ENCODE data around the gene UBE2D2.

UBE2D2 gene

DNA sequence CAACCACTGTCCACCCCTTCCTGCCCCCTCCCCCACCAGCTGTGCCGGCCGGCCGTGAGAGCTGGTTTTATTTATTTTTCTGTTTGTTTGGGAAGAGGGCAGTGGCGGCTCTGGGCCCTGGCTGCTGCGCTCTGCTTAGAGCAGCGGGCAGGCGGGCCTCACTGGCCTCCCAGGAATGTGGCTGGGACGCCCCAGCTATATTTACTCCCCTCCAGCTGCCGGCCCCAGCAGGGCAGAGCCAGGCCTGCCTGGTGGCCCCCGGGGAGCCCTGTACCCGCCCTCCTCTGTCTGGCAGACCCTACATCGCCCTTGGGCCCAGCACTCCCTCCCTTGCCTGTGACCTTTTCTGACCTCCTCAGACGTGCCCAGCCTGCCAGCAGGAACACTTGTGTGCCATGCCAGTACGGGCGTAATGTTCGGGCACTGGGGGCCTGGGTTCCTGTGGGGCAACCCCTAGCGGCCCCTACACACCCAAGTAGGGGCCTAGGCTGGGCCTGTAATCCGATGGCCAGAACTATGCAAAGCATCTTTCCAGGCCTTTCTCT lies 94.7 kb downstream of the UBE2D2 start:
- DNase-seq (ENCODE audit: low spot score): no peak
- TF ChIP-seq CTCF (IDR thresholded peaks at IDR 0.05; ENCODE audit: extremely low read depth, missing control alignments): no peak

DNA sequence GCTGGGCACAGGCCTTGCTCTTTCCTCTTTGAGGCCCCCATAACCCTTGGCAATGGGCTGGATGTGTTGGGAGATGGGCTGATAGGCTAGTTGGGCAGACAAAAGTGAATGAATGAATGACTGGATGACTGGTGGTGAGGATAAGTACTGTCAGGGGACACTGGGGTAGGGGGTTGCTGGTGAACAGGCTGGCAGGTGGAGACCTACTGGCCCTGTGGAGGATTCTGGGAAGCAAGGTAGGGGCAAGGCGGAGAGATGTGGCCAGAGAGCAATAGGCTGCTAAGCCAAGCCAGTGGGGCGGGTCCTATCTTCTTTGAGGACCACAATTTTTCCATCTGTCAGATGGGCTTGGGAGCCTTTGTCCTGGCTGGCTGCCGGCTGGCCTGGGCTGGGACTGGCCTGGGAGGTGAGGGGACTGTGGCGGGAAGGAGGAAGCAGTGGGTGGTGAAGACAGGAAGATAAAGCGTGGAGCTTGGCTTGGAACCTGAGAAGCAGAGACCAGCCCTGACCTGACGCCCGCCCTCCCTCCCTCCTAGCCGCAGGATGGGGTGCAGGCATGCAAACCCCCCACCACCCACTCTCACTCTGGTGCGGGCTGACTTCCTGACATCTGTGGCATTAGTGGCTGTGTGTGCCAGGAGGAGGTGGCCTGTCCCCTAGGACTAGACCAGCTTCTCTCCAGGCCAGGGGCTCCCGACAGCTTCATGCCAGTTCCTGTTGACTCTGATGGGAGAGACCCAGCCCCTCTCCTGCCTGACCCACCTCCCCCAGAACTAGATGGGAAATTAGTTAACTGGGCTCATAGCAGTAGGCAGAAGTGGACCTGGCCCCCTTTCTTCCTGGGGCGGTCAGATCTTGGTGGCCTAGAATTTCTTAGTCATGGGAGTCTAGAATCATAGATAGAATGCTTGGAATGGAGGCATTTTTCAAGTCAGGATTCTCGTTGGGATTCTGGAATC lies 96.5 kb downstream of the UBE2D2 start:
- TF ChIP-seq CTCF (IDR thresholded peaks at IDR 0.05; ENCODE audit: extremely low read depth, missing control alignments): no peak
- no peak for DNase-seq (ENCODE audit: low spot score)

DNA sequence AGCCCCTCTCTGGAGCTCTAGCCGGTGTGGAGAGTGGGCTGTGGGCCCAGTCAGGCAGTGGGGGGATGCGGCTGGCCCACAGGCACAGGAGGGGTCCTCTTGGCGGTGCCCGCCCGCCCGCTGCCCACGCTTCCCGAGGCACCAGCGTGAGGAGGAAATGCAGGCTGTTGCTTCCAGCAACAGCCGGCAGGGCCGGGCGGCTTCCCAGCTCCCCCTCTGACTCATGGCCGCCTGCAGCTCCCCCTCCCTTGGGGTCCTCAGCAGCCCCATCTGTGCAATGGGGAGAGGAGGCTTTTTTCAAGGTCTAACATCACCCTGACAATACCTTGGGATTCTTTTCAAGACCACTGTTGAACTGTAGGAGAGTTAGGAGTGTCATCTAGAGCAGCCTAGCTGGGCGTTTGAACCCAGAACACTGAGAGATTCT lies 97.4 kb downstream of the UBE2D2 start:
- DNase-seq (ENCODE audit: low spot score): no peak
- TF ChIP-seq CTCF (IDR thresholded peaks at IDR 0.05; ENCODE audit: extremely low read depth, missing control alignments): no peak

GRCh38 chr5:139658928-139659667 lies 98.0 kb downstream of the UBE2D2 start:
- no peak for DNase-seq (ENCODE audit: low spot score)
- TF ChIP-seq CTCF (IDR thresholded peaks at IDR 0.05; ENCODE audit: extremely low read depth, missing control alignments): no peak

DNA sequence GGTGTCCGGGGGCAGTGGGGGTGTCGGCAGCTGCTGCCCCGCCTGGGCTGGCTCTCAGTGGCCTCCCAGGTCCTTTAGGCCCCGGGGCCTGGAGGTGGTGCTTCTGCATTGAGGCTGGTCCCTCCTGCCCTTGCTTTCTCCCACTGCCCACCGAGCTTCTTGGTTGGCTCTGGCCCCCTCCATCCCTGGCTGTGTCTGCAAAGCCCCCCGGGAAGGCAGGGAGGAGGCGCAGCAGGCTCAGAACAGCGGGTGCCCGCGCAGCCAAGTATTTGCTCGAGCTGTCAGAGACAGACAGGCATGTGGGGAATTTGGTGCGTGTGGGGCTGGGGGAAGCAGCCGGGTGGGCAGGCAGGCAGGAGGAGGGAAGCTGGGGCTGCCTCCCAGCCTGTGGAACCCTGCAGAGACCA lies 98.6 kb downstream of the UBE2D2 start:
- TF ChIP-seq CTCF (IDR thresholded peaks at IDR 0.05; ENCODE audit: extremely low read depth, missing control alignments): no peak
- no peak for DNase-seq (ENCODE audit: low spot score)

DNA sequence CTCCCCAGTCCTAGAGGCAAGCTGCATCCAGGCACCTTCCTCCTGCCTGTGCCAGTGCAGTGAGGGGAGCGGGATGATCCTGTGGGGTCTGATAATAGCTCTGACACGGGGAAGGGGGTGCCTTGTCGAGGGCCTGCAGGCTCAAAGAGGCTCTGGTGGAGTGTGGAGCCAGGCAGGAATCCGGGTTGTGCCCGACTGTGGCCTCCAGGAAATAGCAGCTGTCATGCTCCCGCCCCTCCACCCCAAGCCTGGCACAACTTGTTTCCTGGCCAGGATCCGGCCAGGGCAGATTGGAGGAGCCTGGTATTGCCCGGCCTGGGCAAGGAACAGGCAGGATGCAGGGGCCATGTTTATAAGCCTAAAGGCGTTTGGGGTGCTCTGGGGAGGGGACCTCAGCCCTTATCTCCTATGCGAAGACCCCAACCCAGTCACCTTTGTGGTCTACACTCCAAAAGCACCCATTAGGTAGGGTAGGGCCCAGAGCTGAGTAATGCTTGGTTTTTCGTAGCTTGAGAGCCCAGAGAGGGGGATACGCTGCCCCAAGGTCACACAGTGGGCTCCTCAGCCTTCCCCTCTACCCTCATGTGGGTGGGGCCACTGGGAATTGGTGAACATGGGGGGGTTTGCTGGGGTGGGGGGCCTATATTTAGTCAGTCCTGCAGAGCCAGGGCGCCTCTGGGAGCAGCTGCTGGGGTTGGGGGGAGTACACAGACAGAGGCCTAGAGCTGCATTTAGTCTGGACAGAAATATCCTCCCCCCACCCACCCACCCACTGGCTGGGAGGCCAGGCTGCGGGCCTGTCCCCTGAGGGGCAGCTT lies 99.2 kb downstream of the UBE2D2 start:
- no peak for DNase-seq (ENCODE audit: low spot score)
- no peak for TF ChIP-seq CTCF (IDR thresholded peaks at IDR 0.05; ENCODE audit: extremely low read depth, missing control alignments)

Measured in GM20000 (cell line).